Measurements from ENCODE around the gene NLRC3.
"Not testable (repeated sequence)": the region's sequence is repeated elsewhere in the genome, so short reads cannot be mapped to it uniquely, and the experiment has no call there.

Gene NLRC3

DNA sequence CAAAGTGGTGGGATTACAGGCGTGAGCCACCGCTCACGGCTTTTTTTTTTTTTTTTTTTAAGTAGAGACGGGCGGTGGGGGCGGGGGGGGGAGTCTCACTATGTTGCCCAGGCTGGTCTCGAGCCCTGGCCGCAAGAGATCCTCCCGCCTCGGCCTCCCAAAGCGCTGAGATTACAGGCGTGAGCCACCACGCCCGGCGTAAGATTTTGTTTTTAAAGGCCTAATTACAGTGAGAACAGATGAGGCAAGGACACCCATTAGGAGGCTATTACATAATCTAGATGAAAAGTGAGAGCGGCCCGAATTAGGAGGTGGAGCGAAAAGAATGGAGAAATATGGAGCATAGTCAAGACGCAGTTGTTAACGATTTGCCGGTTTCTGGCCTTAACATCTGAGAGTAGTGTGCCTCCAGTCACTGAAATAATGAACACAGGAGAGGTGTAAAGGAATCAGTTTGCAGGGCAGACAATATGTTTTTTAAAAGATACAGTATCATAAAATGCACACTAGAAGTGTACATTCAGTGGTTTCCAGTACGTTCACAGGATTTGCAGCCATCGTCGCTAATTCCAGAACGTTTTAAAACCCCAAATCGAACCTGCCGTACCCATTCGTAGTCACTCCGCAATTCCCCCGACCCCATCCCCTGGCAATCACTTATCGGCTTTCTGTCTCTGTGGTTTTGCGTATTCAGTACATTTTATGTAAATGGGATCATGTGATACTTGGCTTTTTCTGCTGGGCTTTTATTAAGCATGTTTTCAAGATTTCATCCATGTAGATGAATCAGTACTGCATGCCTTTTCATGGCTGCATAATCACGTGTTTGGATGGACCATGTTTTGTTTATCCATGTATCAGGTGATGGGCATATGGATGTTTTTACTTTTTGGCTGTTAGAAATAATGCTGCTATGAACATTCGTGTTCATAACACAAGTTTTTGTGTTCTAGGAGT lies 35.6 kb upstream of the NLRC3 start:
- DNase-seq (ENCODE audit: extremely low spot score), result no peak
- TF ChIP-seq ELF4 (IDR thresholded peaks at IDR 0.05) (no peak), SUZ12 (IDR thresholded peaks at IDR 0.05) (no peak), NFRKB (IDR thresholded peaks at IDR 0.05) (no peak), FOXK2 (IDR thresholded peaks at IDR 0.05) (no peak), BHLHE40 (IDR thresholded peaks at IDR 0.05; ENCODE audit: borderline replicate concordance) (no peak), ARNT (IDR thresholded peaks at IDR 0.05) (no peak), FOXA1 (IDR thresholded peaks at IDR 0.05) (no peak), HDGF (IDR thresholded peaks at IDR 0.05; ENCODE audit: borderline replicate concordance) (no peak), ZNF384 (IDR thresholded peaks at IDR 0.05) (no peak; the same call in 1 of the 2 replicates), PKNOX1 (IDR thresholded peaks at IDR 0.05) (no peak), LEF1 (IDR thresholded peaks at IDR 0.05; ENCODE audit: borderline replicate concordance) (no peak), SP1 (IDR thresholded peaks at IDR 0.05) (no peak), TARDBP (IDR thresholded peaks at IDR 0.05) (no peak), CTBP1 (IDR thresholded peaks at IDR 0.05; ENCODE audit: borderline replicate concordance) (no peak), L3MBTL2 (conservative IDR thresholded peaks at IDR 0.05) (no peak)
- POLR2A ChIA-PET, result interaction anchor here (1.1 kb wide), 1 partner anchor 56 kb away, joined by 3 read pairs; no protein-coding TSS in a partner anchor
- CTCF ChIA-PET, result no interaction called here

GRCh38 chr16:3611146-3611975 lies 34.2 kb upstream of the NLRC3 start, which contains the start of gene SLX4:
Gene SLX4 (minus strand): TSS chr16:3611606. CDS start chr16:3608964, 2,642 bp downstream.
- peak; percentile 100 for DNase-seq (ENCODE audit: extremely low spot score)
- ChIA-PET POLR2A (interaction anchor here (1.1 kb wide), 1 partner anchor 57 kb away, joined by 3 read pairs; no protein-coding TSS in a partner anchor), CTCF (no interaction called here)
- TF ChIP-seq ARNT (IDR thresholded peaks at IDR 0.05) (no peak), ZNF384 (IDR thresholded peaks at IDR 0.05) (no peak), FOXM1 (IDR thresholded peaks at IDR 0.05; ENCODE audit: borderline replicate concordance) (no peak), BHLHE40 (IDR thresholded peaks at IDR 0.05; ENCODE audit: borderline replicate concordance) (no peak), SP1 (IDR thresholded peaks at IDR 0.05) (no peak), FOXK2 (IDR thresholded peaks at IDR 0.05) (no peak), L3MBTL2 (conservative IDR thresholded peaks at IDR 0.05) (no peak), ELF4 (IDR thresholded peaks at IDR 0.05) (no peak), PKNOX1 (IDR thresholded peaks at IDR 0.05) (no peak), LEF1 (IDR thresholded peaks at IDR 0.05; ENCODE audit: borderline replicate concordance) (no peak), CTBP1 (IDR thresholded peaks at IDR 0.05; ENCODE audit: borderline replicate concordance) (no peak), TARDBP (IDR thresholded peaks at IDR 0.05) (no peak), NFRKB (IDR thresholded peaks at IDR 0.05) (no peak), FOXA1 (IDR thresholded peaks at IDR 0.05) (no peak), SUZ12 (IDR thresholded peaks at IDR 0.05) (no peak), HDGF (IDR thresholded peaks at IDR 0.05; ENCODE audit: borderline replicate concordance) (no peak)

GRCh38 chr16:3610698-3611145 lies 33.5 kb upstream of the NLRC3 start:
- ChIA-PET CTCF (no interaction called here), POLR2A (no interaction called here)
- TF ChIP-seq L3MBTL2 (conservative IDR thresholded peaks at IDR 0.05) (peak; percentile 18), ELF4 (IDR thresholded peaks at IDR 0.05) (no peak)
- no peak for DNase-seq (ENCODE audit: extremely low spot score)

DNA sequence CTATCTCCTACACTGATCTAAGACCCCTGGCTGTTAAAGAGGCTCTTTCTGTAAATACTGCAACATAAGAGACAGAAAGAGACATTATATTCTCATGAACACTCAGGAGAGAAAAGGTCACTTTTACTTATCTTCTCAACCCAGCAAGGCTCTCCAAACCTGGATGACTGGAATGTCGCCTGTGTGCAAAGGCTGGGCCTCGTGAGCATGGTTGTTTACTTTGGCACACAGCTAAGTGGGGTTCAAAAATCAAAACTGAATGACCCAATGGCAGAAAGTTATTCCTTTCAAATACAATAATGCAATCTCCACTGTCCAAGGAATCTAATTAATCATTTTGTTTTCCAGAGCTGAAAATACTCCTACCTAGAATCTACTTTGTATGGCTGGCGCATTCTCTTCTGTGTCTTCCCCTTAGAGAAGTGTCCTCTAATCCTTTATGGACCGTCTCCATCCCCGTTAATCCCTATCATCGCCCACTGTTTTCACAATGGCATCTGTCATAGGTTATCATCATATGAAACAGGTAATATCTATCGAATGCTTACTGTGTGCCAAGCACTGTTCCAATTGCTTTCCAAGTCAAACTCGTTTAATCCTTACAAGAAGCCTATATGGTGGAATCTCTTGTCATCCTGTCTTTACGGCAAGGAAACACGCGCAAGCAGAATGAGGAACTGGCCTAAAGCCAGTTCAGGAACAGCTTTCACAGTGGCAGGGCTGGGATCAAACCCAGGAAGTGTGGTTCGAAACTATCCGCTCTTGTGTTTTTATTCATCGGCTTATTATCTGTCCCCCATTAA lies 32.9 kb upstream of the NLRC3 start:
- ChIA-PET CTCF (no interaction called here), POLR2A (no interaction called here)
- no peak for DNase-seq (ENCODE audit: extremely low spot score)
- TF ChIP-seq ELF4 (IDR thresholded peaks at IDR 0.05) (no peak), ARNT (IDR thresholded peaks at IDR 0.05) (no peak), NFRKB (IDR thresholded peaks at IDR 0.05) (no peak)

- CTCF ChIA-PET; DNase-seq (ENCODE audit: extremely low spot score); POLR2A ChIA-PET: not testable (repeated sequence)
Observed at GRCh38 chr16:3608976-3609375, 31.8 kb upstream of the NLRC3 start.

DNA sequence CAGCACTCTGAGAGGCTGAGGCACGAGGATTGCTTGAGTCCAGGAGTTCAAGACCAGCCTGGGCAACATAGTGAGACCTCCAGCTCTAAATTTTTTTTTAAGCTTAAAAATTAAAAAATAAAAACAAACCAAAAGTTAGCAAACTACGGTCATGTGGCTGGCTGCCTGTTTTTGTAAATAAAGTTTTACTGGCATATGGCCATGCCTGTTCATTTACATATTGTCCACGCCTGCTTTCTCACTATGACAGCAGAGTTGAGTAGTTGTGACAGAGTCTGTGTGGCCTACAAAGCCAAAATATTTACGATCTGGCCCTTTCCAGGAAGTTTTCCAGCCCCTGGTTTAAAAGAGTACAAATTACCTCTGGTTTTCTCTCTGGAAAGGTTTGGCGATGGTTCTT lies 30.9 kb upstream of the NLRC3 start:
- CTCF ChIA-PET, result no interaction called here
- no peak for DNase-seq (ENCODE audit: extremely low spot score)
- POLR2A ChIA-PET, result interaction anchor here (0.6 kb wide), 1 partner anchor 46 kb away, joined by 3 read pairs; no protein-coding TSS in a partner anchor
- TF ChIP-seq ZNF384 (IDR thresholded peaks at IDR 0.05) (no peak), TARDBP (IDR thresholded peaks at IDR 0.05) (no peak), CTBP1 (IDR thresholded peaks at IDR 0.05; ENCODE audit: borderline replicate concordance) (no peak), HDGF (IDR thresholded peaks at IDR 0.05; ENCODE audit: borderline replicate concordance) (no peak), FOXM1 (IDR thresholded peaks at IDR 0.05; ENCODE audit: borderline replicate concordance) (no peak), ELF4 (IDR thresholded peaks at IDR 0.05) (no peak), PKNOX1 (IDR thresholded peaks at IDR 0.05) (no peak), LEF1 (IDR thresholded peaks at IDR 0.05; ENCODE audit: borderline replicate concordance) (no peak), FOXK2 (IDR thresholded peaks at IDR 0.05) (no peak), NFRKB (IDR thresholded peaks at IDR 0.05) (no peak), SUZ12 (IDR thresholded peaks at IDR 0.05) (no peak), ARNT (IDR thresholded peaks at IDR 0.05) (no peak), BHLHE40 (IDR thresholded peaks at IDR 0.05; ENCODE audit: borderline replicate concordance) (no peak)

Data from HEK293T (cell line).